Endothelial cell of umbilical vein (primary cell): ENCODE results near the gene KBTBD3. TPM values are rescaled to one million over a fixed set of nuclear protein-coding genes. Genes with fewer than 3 reads are reported as not detected.

ENCODE experiments used
- BruUV-seq: library from RNA; stranded (reverse); fragments of 400-500 nt; replicated peaks from 2 replicates; lab custom pipeline; 2021; lab: Mats Ljungman, UMichigan
- CTCF ChIA-PET: fragments of 300-600, 350-600 bp; sonication (Branson Sonifier 250); formaldehyde crosslinking; loops from one replicate; lab custom pipeline; 2021; ENCODE audit warnings: antibody characterized with exemption, inconsistent platforms; lab: Charles Lee
- POLR2A ChIA-PET: fragments of 300-600, 350-600 bp; sonication (Branson Sonifier 250); formaldehyde crosslinking; loops from one replicate; lab custom pipeline; 2021; ENCODE audit warnings: antibody characterized with exemption, inconsistent platforms; lab: Charles Lee
- DNase-seq: peaks from one replicate; pipeline ENCODE4 v3.0.0-alpha.2; 2011; ENCODE audit warnings: low read depth, low spot score
- FAIRE-seq: peaks from 2 replicates; lab custom pipeline; 2011; peaks lifted over from hg19 to GRCh38; lab: Jason Lieb, UNC
- H2AFZ ChIP-seq: 2 replicates; pipeline ENCODE4 v1.6.0; 2012; ENCODE audit warnings: low read depth, low read length, control low read depth, inconsistent platforms
- H3K27ac ChIP-seq: 2 replicates; pipeline ENCODE4 v1.5.1; 2011; ENCODE audit warnings: low read depth, mild to moderate bottlenecking, control low read depth, low read length, moderate library complexity; ENCODE audit not compliant: insufficient read depth
- H3K27me3 ChIP-seq, 2 experiments: 2 replicates each; pipeline versions ENCODE4 v1.6.0 to v1.6.1; 2011; ENCODE audit warnings: low read length in 2 of 2, mixed read lengths in 1 of 2; ENCODE audit not compliant: control insufficient read depth in 2 of 2, insufficient read depth in 2 of 2
- H3K36me3 ChIP-seq, 2 experiments: 2 replicates in 1 of 2; 3 replicates in 1 of 2; pipeline ENCODE4 v1.5.1; 2011; ENCODE audit warnings: low read length in 2 of 2, mild to moderate bottlenecking in 1 of 2, moderate library complexity in 1 of 2; ENCODE audit not compliant: control insufficient read depth in 2 of 2, insufficient read depth in 2 of 2; ENCODE audit errors: extremely low read depth in 1 of 2
- H3K4me1 ChIP-seq: 3 replicates; pipeline ENCODE4 v1.5.1; 2011; ENCODE audit warnings: mild to moderate bottlenecking, low read length; ENCODE audit not compliant: control insufficient read depth, insufficient read depth; ENCODE audit errors: extremely low read depth
- H3K4me2 ChIP-seq: 2 replicates; pipeline ENCODE4 v1.6.1; 2011; ENCODE audit warnings: low read length, control low read depth, mixed read lengths; ENCODE audit not compliant: insufficient read depth
- H3K4me3 ChIP-seq, 3 experiments: fragments of 200-600 bp in 1 of 3; sonication (generic), shearing (Covaris generic) in 1 of 3; replicated peaks in 1 of 3; 2 replicates each; pipeline ENCODE4 v1.5.1; 2011 to 2016; ENCODE audit warnings: control low read depth in 3 of 3, low read length in 3 of 3, mild to moderate bottlenecking in 2 of 3, inconsistent platforms in 1 of 3, low read depth in 1 of 3, moderate library complexity in 1 of 3; ENCODE audit not compliant: insufficient read depth in 1 of 3
- H3K79me2 ChIP-seq: 2 replicates; pipeline ENCODE4 v1.6.0; 2012; ENCODE audit warnings: low read length, inconsistent platforms; ENCODE audit not compliant: control insufficient read depth, insufficient read depth
- H3K9ac ChIP-seq: replicated peaks from 2 replicates; pipeline ENCODE3; 2011; ENCODE audit warnings: low read length, control low read depth; ENCODE audit not compliant: insufficient read depth; ENCODE audit errors: extremely low read depth
- H3K9me1 ChIP-seq: replicated peaks from 3 replicates; pipeline ENCODE4 v1.6.0; 2011; ENCODE audit warnings: mild to moderate bottlenecking, low read length; ENCODE audit not compliant: control insufficient read depth, insufficient read depth; ENCODE audit errors: extremely low read depth
- H3K9me3 ChIP-seq: replicated peaks from 2 replicates; pipeline ENCODE4 v1.5.1; 2012; ENCODE audit warnings: low read length, inconsistent platforms; ENCODE audit not compliant: control insufficient read depth, insufficient read depth
- H4K20me1 ChIP-seq: replicated peaks from 2 replicates; pipeline ENCODE3; 2011; ENCODE audit warnings: mild to moderate bottlenecking, low read length; ENCODE audit not compliant: control insufficient read depth, insufficient read depth; ENCODE audit errors: extremely low read depth
- EZH2 ChIP-seq: IDR thresholded peaks from 2 replicates; pipeline ENCODE4 v1.6.1; 2012; ENCODE audit warnings: borderline replicate concordance, low read depth, mild to moderate bottlenecking, moderate library complexity, low read length, inconsistent platforms; ENCODE audit not compliant: severe bottlenecking
- FOS ChIP-seq: IDR thresholded peaks from 2 replicates; pipeline ENCODE4 v1.6.1; 2011; ENCODE audit warnings: mild to moderate bottlenecking, low read length, moderate library complexity, borderline replicate concordance; ENCODE audit not compliant: insufficient read depth
- GATA2 ChIP-seq: IDR thresholded peaks from 2 replicates; pipeline ENCODE4 v1.7.0; 2011; ENCODE audit warnings: low read depth, mild to moderate bottlenecking, moderate library complexity, mixed read lengths, low read length; ENCODE audit not compliant: insufficient read length, insufficient read depth
- JUN ChIP-seq: IDR thresholded peaks from 2 replicates; pipeline ENCODE4 v1.6.1; 2011; ENCODE audit warnings: borderline replicate concordance, low read depth; ENCODE audit not compliant: insufficient read length, insufficient read depth
- MAX ChIP-seq: IDR thresholded peaks from 2 replicates; pipeline ENCODE4 v1.6.1; 2011; ENCODE audit not compliant: insufficient read depth, insufficient read length
- MYC ChIP-seq: IDR thresholded peaks from one replicate; pipeline ENCODE4 v1.6.1; 2011; ENCODE audit warnings: mild to moderate bottlenecking, low read depth, low read length
- POLR2A ChIP-seq: IDR thresholded peaks from 2 replicates; pipeline ENCODE4 v1.6.1; 2012; ENCODE audit warnings: low read depth, mild to moderate bottlenecking, control low read depth, low read length
- POLR2AphosphoS5 ChIP-seq: IDR thresholded peaks from 2 replicates; pipeline ENCODE4 v1.6.1; 2012; ENCODE audit warnings: low read depth, mild to moderate bottlenecking, control low read depth, low read length, moderate library complexity; ENCODE audit not compliant: insufficient read depth
- dilution Hi-C: fragments of 300-500 bp; cut with MboI; formaldehyde crosslinking; loops from one replicate; pipeline ENCODE4 v1.15.0; 2019; ENCODE audit warnings: low sequenced_read_pairs; ENCODE audit not compliant: extremely low pct_ligation_motif_present
- intact Hi-C: fragments of 100-400 bp; cut with micrococcal nuclease; formaldehyde crosslinking; loops from one replicate; pipeline ENCODE4 v1.10.0; 2022
- polyA plus RNA-seq, 4 experiments: library from polyadenylated mRNA; depleted of rRNA in 3 of 4; stranded (reverse) in 3 of 4; unstranded in 1 of 4; fragments of >200 nt; gene quantifications; 2 replicates each; pipeline versions ENCODE4 v1.2.1 to v1.2.3, GENCODE V29; 2011 to 2012; ENCODE audit warnings: missing spikeins in 1 of 4
- total RNA-seq: library from RNA; stranded (reverse); gene quantifications from 2 replicates; pipeline ENCODE4 v1.2.3, GENCODE V29; 2021
- TF ChIP-seq, protein P1 (sequence below), 2 donors: IDR thresholded peaks; 1 replicate in 1 of 2; 2 replicates in 1 of 2; pipeline ENCODE4 v1.5.1; 2011; ENCODE audit warnings: low read length in 2 of 2, mild to moderate bottlenecking in 2 of 2, moderate library complexity in 2 of 2, control low read depth in 1 of 2, inconsistent platforms in 1 of 2, low read depth in 1 of 2; ENCODE audit not compliant: insufficient read depth in 1 of 2; ENCODE audit errors: extremely low read depth in 1 of 2

The KBTBD3 gene
- total and polyA plus RNA-seq, 2 donors (not counting 3 experiments of a cell fraction or from before 2014, with no cell fraction given) = 0.76 to 2.4 TPM

- FAIRE-seq (no peak), DNase-seq (no peak)
- CTCF ChIA-PET = no interaction called here
- TF ChIP-seq MYC = no peak
- TF ChIP-seq EZH2 = no peak
- TF ChIP-seq, protein P1, sequence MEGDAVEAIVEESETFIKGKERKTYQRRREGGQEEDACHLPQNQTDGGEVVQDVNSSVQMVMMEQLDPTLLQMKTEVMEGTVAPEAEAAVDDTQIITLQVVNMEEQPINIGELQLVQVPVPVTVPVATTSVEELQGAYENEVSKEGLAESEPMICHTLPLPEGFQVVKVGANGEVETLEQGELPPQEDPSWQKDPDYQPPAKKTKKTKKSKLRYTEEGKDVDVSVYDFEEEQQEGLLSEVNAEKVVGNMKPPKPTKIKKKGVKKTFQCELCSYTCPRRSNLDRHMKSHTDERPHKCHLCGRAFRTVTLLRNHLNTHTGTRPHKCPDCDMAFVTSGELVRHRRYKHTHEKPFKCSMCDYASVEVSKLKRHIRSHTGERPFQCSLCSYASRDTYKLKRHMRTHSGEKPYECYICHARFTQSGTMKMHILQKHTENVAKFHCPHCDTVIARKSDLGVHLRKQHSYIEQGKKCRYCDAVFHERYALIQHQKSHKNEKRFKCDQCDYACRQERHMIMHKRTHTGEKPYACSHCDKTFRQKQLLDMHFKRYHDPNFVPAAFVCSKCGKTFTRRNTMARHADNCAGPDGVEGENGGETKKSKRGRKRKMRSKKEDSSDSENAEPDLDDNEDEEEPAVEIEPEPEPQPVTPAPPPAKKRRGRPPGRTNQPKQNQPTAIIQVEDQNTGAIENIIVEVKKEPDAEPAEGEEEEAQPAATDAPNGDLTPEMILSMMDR (IDR thresholded peaks at IDR 0.05; ENCODE audit: extremely low read depth in 1 of 2, insufficient read depth in 1 of 2, low read depth in 1 of 2, low read length in 2 of 2) = no peak
- TF ChIP-seq POLR2AphosphoS5 = no peak
- TF ChIP-seq MAX = no peak
- TF ChIP-seq JUN = no peak
- TF ChIP-seq POLR2A = no peak
- TF ChIP-seq FOS = no peak
- no peak for TF ChIP-seq GATA2
- Histone ChIP-seq H3K27ac (no peak overlapping the region), H3K4me2 (no peak overlapping the region), H3K4me1 (peaks cover 3% of the 10 kb centered on the region), H3K27me3 (no peaks in the 10 kb centered on the region), H3K36me3 (no peaks in the 10 kb centered on the region), H3K79me2 (peaks cover under 1% of the 10 kb centered on the region), H3K4me3 (no peak overlapping the region), H4K20me1 (no peaks in the 10 kb centered on the region), H3K9me1 (no peaks in the 10 kb centered on the region), H2AFZ (no peak overlapping the region), H3K9me3 (no peaks in the 10 kb centered on the region), H3K9ac (no peak overlapping the region)
- no TSS peak for BruUV-seq
- POLR2A ChIA-PET = interaction anchor here (0.6 kb wide), 1 partner anchor 11 kb away, joined by 4 read pairs; no protein-coding TSS in a partner anchor
- dilution Hi-C loops = no loop called here
- intact Hi-C loops = no loop called here
These were observed 4.3 kb downstream of the KBTBD3 start for GRCh38 chr11:106072804-106073203.
